Gastrocnemius medialis (tissue), 4 donors: ENCODE data around the gene CHTF18. TPM values are rescaled to one million over a fixed set of nuclear protein-coding genes. Genes with fewer than 3 reads are reported as not detected.

Source experiments
- ATAC-seq, 2 donors: fragments of 150-250 bp; one replicate each; pipeline ENCODE4 v1.9.1; 2016
- DNase-seq, 2 donors: peaks; one replicate each; pipeline ENCODE4 v3.0.0-alpha.2; 2019
- H3K27ac ChIP-seq, 4 donors: fragments of 200-600 bp; sonication (generic); 1 replicate in 1 of 4; 2 replicates in 3 of 4; pipeline ENCODE4 v1.5.1; 2016 to 2018; ENCODE audit warnings: mild to moderate bottlenecking in 2 of 4, moderate library complexity in 1 of 4
- H3K27me3 ChIP-seq, 3 donors: fragments of 200-600 bp; sonication (generic) in 2 of 3; 1 replicate in 1 of 3; 2 replicates in 2 of 3; pipeline versions ENCODE4 v1.5.1 to v1.6.0; 2016 to 2019; ENCODE audit warnings: mild to moderate bottlenecking in 1 of 3, moderate library complexity in 1 of 3
- H3K36me3 ChIP-seq, 2 donors: fragments of 200-600 bp; sonication (generic) in 1 of 2; one replicate each; pipeline ENCODE4 v1.5.1; 2017 to 2018
- H3K4me1 ChIP-seq, 2 donors: fragments of 200-600 bp; sonication (generic) in 1 of 2; one replicate each; pipeline ENCODE4 v1.5.1; 2016 to 2017; ENCODE audit warnings: mild to moderate bottlenecking in 2 of 2
- H3K4me3 ChIP-seq, 4 donors: fragments of 200-600 bp; sonication (generic) in 3 of 4; 1 replicate in 1 of 4; 2 replicates in 3 of 4; pipeline ENCODE4 v1.5.1; 2016 to 2019; ENCODE audit warnings: mild to moderate bottlenecking in 2 of 4
- H3K9me3 ChIP-seq, 3 donors: fragments of 200-600 bp; sonication (generic) in 2 of 3; 1 replicate in 1 of 3; 2 replicates in 2 of 3; pipeline ENCODE4 v1.5.1; 2016 to 2019
- CTCF ChIP-seq, 5 experiments: fragments of 450-650 bp in 3 of 5; fragments of 200-600 bp in 2 of 5; sonication (generic) in 2 of 5; IDR thresholded peaks in 4 of 5; conservative IDR thresholded peaks in 1 of 5; 1 replicate in 4 of 5; 2 replicates in 1 of 5; pipeline ENCODE4 v1.5.1; 2016 to 2019; ENCODE audit warnings: antibody characterized with exemption in 5 of 5, mild to moderate bottlenecking in 3 of 5, moderate library complexity in 3 of 5
- POLR2A ChIP-seq, 2 donors: fragments of 450-650 bp; IDR thresholded peaks; one replicate each; pipeline ENCODE4 v1.6.1; 2017; ENCODE audit warnings: antibody characterized with exemption in 2 of 2, mild to moderate bottlenecking in 2 of 2, moderate library complexity in 2 of 2
- in situ Hi-C, 4 donors: fragments of 200-750 bp; cut with MboI; loops; one replicate each; pipeline versions ENCODE4 v1.15.0 to v1.8.0; 2017; ENCODE audit warnings: low sequenced_read_pairs in 4 of 4
- intact Hi-C: fragments of 100-400 bp; cut with DNase I; formaldehyde crosslinking; loops from one replicate; pipeline ENCODE4 v1.15.1; 2023; ENCODE audit warnings: low total_unique reads
- total RNA-seq, 4 donors: library from RNA; depleted of rRNA; stranded (reverse); fragments of >200 nt; gene quantifications; one replicate each; pipeline versions ENCODE4 v1.1.0 to v1.2.3, GENCODE V29; 2016

The CHTF18 gene
- total RNA-seq, 4 donors from 2014 or later = 0.44 to 5.8 (median 3.1) TPM

- Histone ChIP-seq H3K9me3 (no peaks in the 10 kb centered on the region), H3K36me3 (no peaks in the 10 kb centered on the region), H3K4me3 (no peak overlapping the region), H3K4me1 (no peaks in the 10 kb centered on the region), H3K27ac (no peak overlapping the region), H3K27me3 (peaks cover 6 to 27% (median 9%) of the 10 kb centered on the region in 3 donors)
- TF ChIP-seq POLR2A (IDR thresholded peaks at IDR 0.05) (no peak), CTCF (IDR thresholded peaks at IDR 0.05 in 4 of 5, conservative IDR thresholded peaks at IDR 0.05 in 1 of 5) (no peak)
- DNase-seq = no peak
- ATAC-seq = no peak
- intact Hi-C loops = no loop called here
- in situ Hi-C loops = no loop called here
These were observed 22.2 kb upstream of the CHTF18 start for GRCh38 chr16:766008-766819.

GRCh38 chr16:766820-767640 lies 21.4 kb upstream of the CHTF18 start:
- Histone ChIP-seq H3K27ac (no peak overlapping the region), H3K36me3 (no peaks in the 10 kb centered on the region), H3K27me3 (peaks cover 6 to 24% (median 9%) of the 10 kb centered on the region in 3 donors), H3K4me1 (no peaks in the 10 kb centered on the region), H3K4me3 (no peak overlapping the region), H3K9me3 (no peaks in the 10 kb centered on the region)
- intact Hi-C loops (no loop called here), in situ Hi-C loops (no loop called here)
- DNase-seq (no peak), ATAC-seq (no peak)
- no peak for TF ChIP-seq POLR2A (IDR thresholded peaks at IDR 0.05)
- no peak for TF ChIP-seq CTCF (IDR thresholded peaks at IDR 0.05 in 4 of 5, conservative IDR thresholded peaks at IDR 0.05 in 1 of 5)

DNA sequence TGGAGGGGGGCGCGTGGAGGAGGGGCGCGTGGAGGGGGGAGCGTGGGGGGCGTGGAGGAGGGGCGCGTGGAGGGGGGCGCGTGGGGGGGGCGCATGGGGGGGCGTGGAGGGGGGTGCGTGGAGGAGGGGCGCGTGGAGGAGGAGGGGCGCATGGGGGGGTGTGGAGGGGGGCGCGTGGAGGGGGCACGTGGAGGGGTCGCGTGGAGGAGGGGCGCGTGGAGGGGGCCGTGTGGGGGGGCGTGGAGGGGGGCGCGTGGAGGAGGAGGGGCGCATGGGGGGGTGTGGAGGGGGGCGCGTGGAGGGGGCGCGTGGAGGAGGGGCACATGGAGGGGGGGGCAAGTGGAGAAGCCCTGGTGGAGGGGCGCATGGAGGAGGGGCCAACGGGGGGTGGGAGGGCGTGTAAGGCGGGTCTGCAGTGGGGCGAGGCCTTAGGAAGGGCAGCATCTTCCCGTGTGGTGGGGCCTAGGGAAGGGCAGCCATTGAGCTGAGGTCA lies 20.6 kb upstream of the CHTF18 start:
- in situ Hi-C loops (no loop called here), intact Hi-C loops (no loop called here)
- H3K27me3 ChIP-seq = peaks cover 6 to 20% (median 6%) of the 10 kb centered on the region in 3 donors
- DNase-seq = no peak
- no peak overlapping the region for H3K27ac ChIP-seq
- H3K36me3 ChIP-seq = no peaks in the 10 kb centered on the region
- TF ChIP-seq POLR2A (IDR thresholded peaks at IDR 0.05) = no peak
- no peaks in the 10 kb centered on the region for H3K9me3 ChIP-seq
- ATAC-seq = no peak
- H3K4me3 ChIP-seq = no peak overlapping the region
- H3K4me1 ChIP-seq = no peaks in the 10 kb centered on the region

GRCh38 chr16:768428-768827 lies 20.0 kb upstream of the CHTF18 start:
- peaks cover 6 to 20% (median 6%) of the 10 kb centered on the region in 3 donors for H3K27me3 ChIP-seq
- no peak for TF ChIP-seq CTCF (IDR thresholded peaks at IDR 0.05 in 4 of 5, conservative IDR thresholded peaks at IDR 0.05 in 1 of 5)
- TF ChIP-seq POLR2A (IDR thresholded peaks at IDR 0.05) = no peak
- no peaks in the 10 kb centered on the region for H3K9me3 ChIP-seq
- no peak overlapping the region for H3K4me3 ChIP-seq
- no peaks in the 10 kb centered on the region for H3K36me3 ChIP-seq
- in situ Hi-C loops (no loop called here), intact Hi-C loops (no loop called here)
- no peaks in the 10 kb centered on the region for H3K4me1 ChIP-seq
- DNase-seq (no peak), ATAC-seq (no peak)
- H3K27ac ChIP-seq = no peak overlapping the region
